ENCODE results near the gene SFN. TPM values are rescaled to one million over a fixed set of nuclear protein-coding genes. Genes with fewer than 3 reads are reported as not detected.

The SFN gene
- polyA plus RNA-seq, 1 experiment = 0.10 TPM

- Histone ChIP-seq H3K27ac (ENCODE audit: low read depth, low read length) (peak overlapping the region; percentile 87), H3K27me3 (ENCODE audit: control insufficient read depth, insufficient read depth, low read length) (no peaks in the 10 kb centered on the region), H3K4me3 (ENCODE audit: low read depth, low read length) (no peak overlapping the region), H3K9me3 (ENCODE audit: control insufficient read depth, insufficient read depth, low read length) (no peaks in the 10 kb centered on the region)
- no peak for TF ChIP-seq CTCF (IDR thresholded peaks at IDR 0.05; ENCODE audit: low read depth, low read length)
- ChIA-PET CTCF (interaction anchor here (0.5 to 1.1 kb wide), 2 partner anchors 39 to 155 kb away, joined by 3 to 5 read pairs; no protein-coding TSS in a partner anchor), POLR2A (interaction anchor here (0.6 to 2.3 kb wide), 4 partner anchors 9 to 52 kb away, joined by 3 to 28 read pairs (median 5); partner anchors contain the start of gene GPATCH3)
- DNase-seq (ENCODE audit: low read depth, low spot score) = no peak
Observed at GRCh38 chr1:26848499-26848898, 14.4 kb upstream of the SFN start.

DNA sequence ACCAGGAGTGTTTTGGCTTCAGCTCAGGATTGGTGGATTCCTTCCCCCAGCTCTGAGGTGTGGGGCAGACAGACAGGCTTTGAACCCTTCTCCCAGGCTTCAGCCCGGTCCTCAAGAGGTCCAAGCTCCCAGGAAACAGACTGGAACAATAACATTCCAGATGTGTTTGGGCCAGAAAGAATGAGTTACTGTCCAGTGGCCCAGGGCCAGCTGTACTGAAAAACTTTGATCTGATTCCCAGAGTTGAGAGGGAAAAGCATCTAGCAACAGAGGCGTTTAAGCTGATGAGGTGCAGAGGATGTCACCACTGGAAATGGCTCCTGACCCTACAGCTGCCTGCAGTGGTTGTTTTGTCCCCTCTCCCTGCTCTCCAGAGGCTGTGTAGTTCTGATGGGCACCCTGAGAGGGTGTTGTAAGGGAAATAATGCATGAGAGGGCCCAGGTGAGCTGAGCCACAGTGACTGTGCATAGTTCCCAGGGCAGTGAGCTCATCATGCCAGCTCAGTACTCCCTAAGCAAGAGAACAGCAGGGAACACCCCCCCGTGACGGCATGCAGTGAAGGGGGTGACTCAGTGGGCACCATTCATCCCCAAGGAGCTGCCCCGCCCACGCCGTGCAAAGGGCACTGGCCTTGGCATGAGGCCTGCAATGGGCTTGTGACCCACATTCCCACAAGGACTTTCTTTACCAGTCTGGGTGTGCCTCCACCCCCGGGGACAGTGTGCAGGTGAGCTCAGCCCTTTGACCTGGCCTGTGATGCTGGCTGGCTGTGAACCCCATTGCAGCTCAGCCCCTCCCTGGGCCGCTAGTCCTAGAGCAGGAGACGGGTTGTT is 13.8 kb upstream of the SFN start:
- TF ChIP-seq CTCF (IDR thresholded peaks at IDR 0.05; ENCODE audit: low read depth, low read length) = no peak
- CTCF ChIA-PET = interaction anchor here (1.1 to 1.7 kb wide), 3 partner anchors 9 to 38 kb away, joined by 4 to 6 read pairs (median 5); no protein-coding TSS in a partner anchor
- POLR2A ChIA-PET = interaction anchor here (1.0 to 2.3 kb wide), 3 partner anchors 10 to 51 kb away, joined by 3 to 28 read pairs (median 5); partner anchors contain the start of gene GPATCH3
- Histone ChIP-seq H3K27ac (ENCODE audit: low read depth, low read length) (peak overlapping the region; percentile 87), H3K9me3 (ENCODE audit: control insufficient read depth, insufficient read depth, low read length) (no peaks in the 10 kb centered on the region), H3K27me3 (ENCODE audit: control insufficient read depth, insufficient read depth, low read length) (no peaks in the 10 kb centered on the region), H3K4me3 (ENCODE audit: low read depth, low read length) (no peak overlapping the region)
- DNase-seq (ENCODE audit: low read depth, low spot score) = no peak

GRCh38 chr1:26851106-26851684 is 11.8 kb upstream of the SFN start:
- H3K4me3 ChIP-seq (ENCODE audit: low read depth, low read length) = no peak overlapping the region
- peak; percentile 6; the same call in 1 of the 2 replicates for TF ChIP-seq CTCF (IDR thresholded peaks at IDR 0.05; ENCODE audit: low read depth, low read length)
- CTCF ChIA-PET = interaction anchor here (0.7 kb wide), 1 partner anchor 8 kb away, joined by 5 read pairs; no protein-coding TSS in a partner anchor
- H3K9me3 ChIP-seq (ENCODE audit: control insufficient read depth, insufficient read depth, low read length) = no peaks in the 10 kb centered on the region
- no peaks in the 10 kb centered on the region for H3K27me3 ChIP-seq (ENCODE audit: control insufficient read depth, insufficient read depth, low read length)
- H3K27ac ChIP-seq (ENCODE audit: low read depth, low read length) = no peak overlapping the region
- POLR2A ChIA-PET = no interaction called here
- no peak for DNase-seq (ENCODE audit: low read depth, low spot score)

GRCh38 chr1:26852701-26853100 is 10.2 kb upstream of the SFN start:
- ChIA-PET POLR2A (no interaction called here), CTCF (no interaction called here)
- no peak for TF ChIP-seq CTCF (IDR thresholded peaks at IDR 0.05; ENCODE audit: low read depth, low read length)

DNA sequence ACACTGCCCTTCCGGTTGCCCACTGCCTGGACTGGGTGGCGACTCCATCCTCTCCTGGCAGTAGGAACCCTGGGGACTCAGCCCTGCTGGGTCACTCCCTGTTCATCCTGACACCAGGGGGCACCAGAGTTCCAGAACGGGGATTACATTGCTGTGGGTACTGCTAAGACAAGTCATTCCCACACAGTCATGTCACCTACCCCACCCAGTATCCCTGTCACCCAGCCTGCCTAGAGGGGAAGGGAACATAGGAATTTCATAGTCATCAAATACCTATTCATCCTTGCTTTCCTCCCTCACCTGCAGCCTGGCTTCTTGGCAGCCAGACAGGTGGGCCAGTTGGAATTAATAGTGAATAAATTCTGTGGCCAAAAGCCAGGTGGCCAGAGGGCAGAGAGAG is 9.8 kb upstream of the SFN start:
- H3K4me3 ChIP-seq (ENCODE audit: low read depth, low read length) = no peak overlapping the region
- H3K9me3 ChIP-seq (ENCODE audit: control insufficient read depth, insufficient read depth, low read length) = no peaks in the 10 kb centered on the region
- CTCF ChIA-PET = no interaction called here
- no peak for DNase-seq (ENCODE audit: low read depth, low spot score)
- POLR2A ChIA-PET = no interaction called here
- H3K27ac ChIP-seq (ENCODE audit: low read depth, low read length) = no peak overlapping the region
- H3K27me3 ChIP-seq (ENCODE audit: control insufficient read depth, insufficient read depth, low read length) = no peaks in the 10 kb centered on the region
- peak; percentile 89 for TF ChIP-seq CTCF (IDR thresholded peaks at IDR 0.05; ENCODE audit: low read depth, low read length)

More at GRCh38 chr1:26852701-26853100, 10.2 kb upstream of the SFN start:
- DNase-seq (ENCODE audit: low read depth, low spot score) = no peak
- Histone ChIP-seq H3K9me3 (ENCODE audit: control insufficient read depth, insufficient read depth, low read length) (no peaks in the 10 kb centered on the region), H3K4me3 (ENCODE audit: low read depth, low read length) (no peak overlapping the region), H3K27me3 (ENCODE audit: control insufficient read depth, insufficient read depth, low read length) (no peaks in the 10 kb centered on the region), H3K27ac (ENCODE audit: low read depth, low read length) (no peak overlapping the region)
